ENCODE results near the gene LAMA3. TPM values are rescaled to one million over a fixed set of nuclear protein-coding genes. Genes with fewer than 3 reads are reported as not detected.

The LAMA3 gene
- total RNA-seq, 1 experiment from 2014 or later = 5.6 TPM

- TF ChIP-seq ZBTB33 (IDR thresholded peaks at IDR 0.05; ENCODE audit: extremely low read depth, insufficient replicate concordance, low read length) (no peak), POLR2A (IDR thresholded peaks at IDR 0.05; ENCODE audit: borderline replicate concordance, extremely low read depth, insufficient read depth, insufficient read length) (no peak), EGR1 (IDR thresholded peaks at IDR 0.05; ENCODE audit: low read depth) (no peak), ZNF274 (IDR thresholded peaks at IDR 0.05; ENCODE audit: low read depth, low read length) (no peak), CTCF (IDR thresholded peaks at IDR 0.05 in 2 of 3, conservative IDR thresholded peaks at IDR 0.05 in 1 of 3; ENCODE audit: borderline replicate concordance in 1 of 3, insufficient read depth in 1 of 3, low read depth in 2 of 3, low read length in 2 of 3) (no peak), CBX3 (IDR thresholded peaks at IDR 0.05; ENCODE audit: low read depth) (no peak), RAD21 (IDR thresholded peaks at IDR 0.05; ENCODE audit: low read depth) (no peak), JUND (IDR thresholded peaks at IDR 0.05) (no peak), POLR2AphosphoS5 (IDR thresholded peaks at IDR 0.05; ENCODE audit: low read depth, low read length) (no peak), REST (IDR thresholded peaks at IDR 0.05; ENCODE audit: low read depth) (no peak), SP1 (IDR thresholded peaks at IDR 0.05; ENCODE audit: low read depth) (no peak), ELF1 (IDR thresholded peaks at IDR 0.05; ENCODE audit: borderline replicate concordance, low read depth) (no peak), SRF (IDR thresholded peaks at IDR 0.05; ENCODE audit: low read depth) (no peak), ZFX (IDR thresholded peaks at IDR 0.05) (no peak), MAX (IDR thresholded peaks at IDR 0.05) (no peak), TCF7L2 (IDR thresholded peaks at IDR 0.05; ENCODE audit: borderline replicate concordance, extremely low read depth, insufficient read depth, insufficient read length) (no peak), YY1 (IDR thresholded peaks at IDR 0.05; ENCODE audit: extremely low read depth, insufficient replicate concordance, low read depth, low read length) (no peak), ATF3 (IDR thresholded peaks at IDR 0.05) (no peak), SIN3A (IDR thresholded peaks at IDR 0.05; ENCODE audit: low read depth) (no peak)
- ChIA-PET RAD21 (ENCODE audit: low non-redundant PET in 1 of 2, low total read pairs in 2 of 2, uncharacterized antibody in 2 of 2, unreplicated experiment in 2 of 2) (no interaction called here), POLR2A (no interaction called here), CTCF (no interaction called here)
- Histone ChIP-seq H3K79me2 (ENCODE audit: insufficient read depth, low read length) (no peaks in the 10 kb centered on the region), H2AFZ (ENCODE audit: low read depth, low read length, poor library complexity, severe bottlenecking) (no peak overlapping the region), H3K4me3 (replicated peaks in 1 of 2; ENCODE audit: low read depth in 1 of 2, low read length in 2 of 2) (no peak overlapping the region), H3K9me3 (ENCODE audit: control insufficient read depth in 1 of 2, insufficient read depth in 1 of 2, low read depth in 1 of 2, low read length in 2 of 2) (no peaks in the 10 kb centered on the region), H3K9ac (ENCODE audit: low read length) (no peak overlapping the region), H3K4me1 (ENCODE audit: control insufficient read depth in 1 of 2, insufficient read depth in 2 of 2, low read length in 2 of 2) (peaks cover 0 to 6% of the 10 kb centered on the region in 2 experiments; a peak in 2 of 4 replicates), H3K36me3 (ENCODE audit: control insufficient read depth in 1 of 2, insufficient read depth in 2 of 2, low read length in 2 of 2) (no peaks in the 10 kb centered on the region), H4K20me1 (ENCODE audit: insufficient read depth) (no peaks in the 10 kb centered on the region), H3K27me3 (ENCODE audit: insufficient read depth, low read length) (no peaks in the 10 kb centered on the region), H3K27ac (ENCODE audit: low read depth, low read length) (no peak overlapping the region), H3K4me2 (ENCODE audit: low read length) (no peak overlapping the region), H3K9me2 (ENCODE audit: insufficient read depth) (no peaks in the 10 kb centered on the region)
- BruUV-seq (replicated peaks) = no TSS peak
- intact Hi-C loops (cut with micrococcal nuclease) = no loop called here
- ATAC-seq (no peak), DNase-seq (ENCODE audit: low read depth, low spot score) (no peak)
Measured at GRCh38 chr18:23738151-23738550, 48.9 kb downstream of the LAMA3 start.

Measured in HCT116 (cell line).